Measurements from ENCODE around the gene LRRC2.

Gene LRRC2

DNA sequence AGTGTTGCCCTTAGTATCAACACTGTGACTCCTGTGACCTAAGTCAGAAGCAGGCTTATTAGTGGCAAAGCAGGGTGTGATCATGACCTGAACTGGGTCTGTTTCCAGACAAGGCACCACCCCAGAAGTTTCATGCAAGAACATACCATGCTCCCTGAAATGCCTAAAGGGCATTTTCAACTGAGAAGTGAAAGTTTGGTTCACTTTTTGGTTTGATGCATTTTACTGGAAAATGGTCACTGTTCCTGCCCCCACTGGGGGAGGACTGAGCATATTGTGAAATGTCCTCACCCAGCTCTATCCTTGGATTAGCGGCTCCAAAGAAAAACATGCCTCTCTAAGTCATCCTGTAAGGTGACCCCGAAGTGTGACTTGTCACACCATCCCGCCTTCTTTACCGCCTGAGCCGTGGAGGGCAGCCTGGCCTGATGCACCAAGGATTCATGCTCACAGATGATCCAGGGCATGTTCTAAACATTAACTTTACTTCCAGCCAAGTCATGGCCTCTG lies 43.2 kb upstream of the LRRC2 start:
- no peak overlapping the region for H3K4me3 ChIP-seq (ENCODE audit: low read depth, low read length)
- in situ Hi-C loops (cut with HindIII; ENCODE audit: low sequenced_read_pairs), result loop anchor here (5.0 kb wide), 1 partner anchor 97 kb away; no protein-coding TSS in a partner anchor
- TF ChIP-seq, protein P1, sequence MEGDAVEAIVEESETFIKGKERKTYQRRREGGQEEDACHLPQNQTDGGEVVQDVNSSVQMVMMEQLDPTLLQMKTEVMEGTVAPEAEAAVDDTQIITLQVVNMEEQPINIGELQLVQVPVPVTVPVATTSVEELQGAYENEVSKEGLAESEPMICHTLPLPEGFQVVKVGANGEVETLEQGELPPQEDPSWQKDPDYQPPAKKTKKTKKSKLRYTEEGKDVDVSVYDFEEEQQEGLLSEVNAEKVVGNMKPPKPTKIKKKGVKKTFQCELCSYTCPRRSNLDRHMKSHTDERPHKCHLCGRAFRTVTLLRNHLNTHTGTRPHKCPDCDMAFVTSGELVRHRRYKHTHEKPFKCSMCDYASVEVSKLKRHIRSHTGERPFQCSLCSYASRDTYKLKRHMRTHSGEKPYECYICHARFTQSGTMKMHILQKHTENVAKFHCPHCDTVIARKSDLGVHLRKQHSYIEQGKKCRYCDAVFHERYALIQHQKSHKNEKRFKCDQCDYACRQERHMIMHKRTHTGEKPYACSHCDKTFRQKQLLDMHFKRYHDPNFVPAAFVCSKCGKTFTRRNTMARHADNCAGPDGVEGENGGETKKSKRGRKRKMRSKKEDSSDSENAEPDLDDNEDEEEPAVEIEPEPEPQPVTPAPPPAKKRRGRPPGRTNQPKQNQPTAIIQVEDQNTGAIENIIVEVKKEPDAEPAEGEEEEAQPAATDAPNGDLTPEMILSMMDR (IDR thresholded peaks at IDR 0.05; ENCODE audit: low read depth, low read length, missing control alignments), result no peak
- DNase-seq (ENCODE audit: low read depth), result no peak

DNA sequence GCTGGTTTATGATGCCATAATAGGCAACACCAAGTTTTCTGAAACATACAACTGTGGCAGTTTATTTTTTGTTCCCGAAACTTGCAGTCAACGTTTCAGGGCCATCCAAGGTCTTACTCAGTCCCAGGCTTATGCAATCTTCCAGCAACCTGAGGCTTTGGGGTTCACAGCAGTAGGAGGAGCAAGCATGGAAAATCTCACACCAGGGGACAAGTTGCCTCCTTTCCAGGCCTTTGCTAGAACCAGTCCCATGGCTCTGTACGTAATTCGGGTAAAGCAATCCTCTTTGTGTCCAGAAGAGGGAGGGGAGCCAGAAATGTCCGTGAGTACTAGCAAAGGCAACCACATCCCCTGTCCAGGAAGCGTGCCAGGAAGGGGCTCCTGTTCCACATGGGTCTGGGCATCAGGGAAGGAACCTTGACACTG lies 41.5 kb upstream of the LRRC2 start:
- in situ Hi-C loops (cut with HindIII; ENCODE audit: low sequenced_read_pairs), result loop anchor here (5.0 kb wide), 1 partner anchor 95 kb away; no protein-coding TSS in a partner anchor
- TF ChIP-seq, protein P1 (IDR thresholded peaks at IDR 0.05; ENCODE audit: low read depth, low read length, missing control alignments), result peak; percentile 20
- DNase-seq (ENCODE audit: low read depth), result no peak
- H3K4me3 ChIP-seq (ENCODE audit: low read depth, low read length), result no peak overlapping the region

DNA sequence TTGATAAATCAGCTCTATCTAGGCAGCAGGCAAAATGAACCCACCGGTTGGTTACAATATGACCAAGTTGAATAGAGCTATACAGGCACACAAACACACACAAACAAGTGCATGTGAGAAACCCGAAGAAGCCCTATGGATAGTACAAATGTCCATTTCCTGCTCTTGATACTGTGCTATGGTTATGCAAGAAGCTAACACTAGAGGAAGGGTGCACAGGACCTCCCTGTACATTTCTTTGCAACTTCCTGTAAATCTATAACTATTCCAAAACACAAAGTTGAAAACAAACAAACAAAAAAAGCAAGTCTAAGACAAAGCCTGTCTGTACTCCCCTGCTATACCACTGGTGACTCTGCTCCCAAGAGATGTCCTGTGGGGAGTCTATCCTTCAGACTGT lies 38.0 kb upstream of the LRRC2 start:
- in situ Hi-C loops (cut with HindIII; ENCODE audit: low sequenced_read_pairs), result no loop called here
- no peak overlapping the region for H3K4me3 ChIP-seq (ENCODE audit: low read depth, low read length)
- TF ChIP-seq, protein P1 (IDR thresholded peaks at IDR 0.05; ENCODE audit: low read depth, low read length, missing control alignments), result no peak
- DNase-seq (ENCODE audit: low read depth), result no peak

DNA sequence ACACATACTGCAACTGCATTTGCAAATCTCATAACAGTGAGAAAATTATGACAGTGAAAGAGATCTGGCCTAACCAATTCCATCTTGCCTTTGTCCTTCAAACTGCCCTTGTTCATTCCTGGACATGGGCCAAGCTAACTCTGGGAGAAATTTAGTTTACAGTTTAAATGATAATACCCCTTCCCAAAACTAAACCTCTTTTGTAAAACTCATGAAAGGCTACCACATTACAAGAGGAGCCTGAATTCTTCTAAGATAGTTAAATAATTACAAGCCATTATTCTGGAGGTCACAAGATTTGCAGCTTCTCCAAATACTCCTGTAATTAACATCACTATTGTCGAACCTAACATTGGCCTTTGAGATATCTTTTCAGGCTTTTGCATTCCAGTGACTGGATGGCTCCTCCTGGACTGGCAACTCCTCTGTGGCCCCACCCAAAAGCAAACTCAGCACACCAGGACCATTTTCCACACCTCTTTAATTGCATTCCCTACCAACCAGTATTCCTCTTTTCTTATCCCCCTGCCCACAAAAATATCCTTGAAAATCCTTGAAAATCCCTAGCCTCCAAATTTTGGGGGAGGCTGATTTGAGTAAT lies 37.4 kb upstream of the LRRC2 start:
- TF ChIP-seq, protein P1 (IDR thresholded peaks at IDR 0.05; ENCODE audit: low read depth, low read length, missing control alignments), result no peak
- H3K4me3 ChIP-seq (ENCODE audit: low read depth, low read length), result no peak overlapping the region
- in situ Hi-C loops (cut with HindIII; ENCODE audit: low sequenced_read_pairs), result no loop called here
- no peak for DNase-seq (ENCODE audit: low read depth)

DNA sequence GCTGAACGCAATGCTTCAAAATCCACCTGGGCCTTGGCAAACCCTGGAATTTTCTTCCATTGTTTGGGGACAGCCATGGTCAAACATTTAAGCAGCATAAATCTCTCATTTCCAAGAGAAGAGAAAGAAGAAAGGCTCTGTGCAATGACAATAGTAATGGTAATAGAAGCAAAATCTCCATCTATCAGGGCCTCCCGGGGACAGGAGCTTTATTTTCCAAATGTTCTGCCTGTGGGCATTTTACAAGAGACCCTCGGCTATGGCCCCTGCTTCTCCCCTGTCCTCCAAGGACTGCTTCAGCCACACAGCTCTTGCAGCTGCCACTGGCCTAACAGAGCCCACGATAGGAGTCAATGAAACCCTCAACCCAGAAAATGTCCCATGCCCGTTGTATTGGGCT lies 33.5 kb upstream of the LRRC2 start:
- no peak overlapping the region for H3K4me3 ChIP-seq (ENCODE audit: low read depth, low read length)
- TF ChIP-seq, protein P1 (IDR thresholded peaks at IDR 0.05; ENCODE audit: low read depth, low read length, missing control alignments), result no peak
- no peak for DNase-seq (ENCODE audit: low read depth)
- in situ Hi-C loops (cut with HindIII; ENCODE audit: low sequenced_read_pairs), result no loop called here

DNA sequence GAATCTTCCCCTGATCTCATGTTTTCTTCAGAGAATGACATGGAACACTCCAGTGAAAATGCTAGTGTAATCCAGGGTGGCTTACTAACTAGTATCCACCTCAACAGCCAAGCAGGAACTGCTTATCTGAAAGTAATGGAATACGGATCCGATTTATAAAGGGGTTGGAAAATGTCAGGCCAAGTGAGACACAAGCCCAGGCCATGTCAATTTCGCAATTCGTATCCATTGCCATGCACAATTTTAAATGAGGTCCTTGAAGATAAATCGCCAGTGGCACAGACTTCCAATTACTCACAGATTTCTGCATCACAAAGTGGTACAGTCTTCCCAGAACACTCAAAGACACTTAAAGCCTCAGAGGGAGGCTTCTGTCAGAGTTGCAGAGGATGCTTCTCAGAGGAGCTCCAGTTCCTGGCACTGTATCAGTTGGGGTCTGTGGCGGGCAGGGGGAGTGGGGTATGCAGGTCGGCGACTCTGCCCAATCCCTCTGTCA lies 29.8 kb upstream of the LRRC2 start:
- H3K4me3 ChIP-seq (ENCODE audit: low read depth, low read length), result no peak overlapping the region
- in situ Hi-C loops (cut with HindIII; ENCODE audit: low sequenced_read_pairs), result no loop called here
- TF ChIP-seq, protein P1 (IDR thresholded peaks at IDR 0.05; ENCODE audit: low read depth, low read length, missing control alignments), result no peak
- DNase-seq (ENCODE audit: low read depth), result no peak

All from astrocyte of the cerebellum (primary cell).